SK-MEL-5 (cell line): ENCODE results near the gene HS3ST4. TPM values are rescaled to one million over a fixed set of nuclear protein-coding genes. Genes with fewer than 3 reads are reported as not detected.
A peak's percentile ranks its signal among the peaks of the same experiment; 100 is the strongest.
"Not testable (repeated sequence)": the region's sequence is repeated elsewhere in the genome, so short reads cannot be mapped to it uniquely, and the experiment has no call there.

Experiments
- DNase-seq: peaks from one replicate; pipeline ENCODE4 v3.0.0-alpha.2; 2016; ENCODE audit warnings: low read depth, low spot score
- in situ Hi-C: cut with HindIII; loops from 2 replicates; pipeline ENCODE4 v1.10.0; 2016; ENCODE audit warnings: low sequenced_read_pairs, high pct_unique_total_duplicates, low pct_unique_long_range_greater_than_20kb
- total RNA-seq: library from RNA; depleted of rRNA; stranded (reverse); fragments of >200 nt; shearing (Covaris generic); gene quantifications from 2 replicates; pipeline ENCODE4 v1.2.3, GENCODE V29; 2014

Gene HS3ST4
- total RNA-seq, 1 experiment from 2014 or later: not detected

- DNase-seq, in situ Hi-C loops: not testable (repeated sequence)
Measured at GRCh38 chr16:26098206-26098605, 406.4 kb downstream of the HS3ST4 start.

GRCh38 chr16:26102369-26102768, 410.6 kb downstream of the HS3ST4 start:
- no peak for DNase-seq
- in situ Hi-C loops: no loop called here

DNA sequence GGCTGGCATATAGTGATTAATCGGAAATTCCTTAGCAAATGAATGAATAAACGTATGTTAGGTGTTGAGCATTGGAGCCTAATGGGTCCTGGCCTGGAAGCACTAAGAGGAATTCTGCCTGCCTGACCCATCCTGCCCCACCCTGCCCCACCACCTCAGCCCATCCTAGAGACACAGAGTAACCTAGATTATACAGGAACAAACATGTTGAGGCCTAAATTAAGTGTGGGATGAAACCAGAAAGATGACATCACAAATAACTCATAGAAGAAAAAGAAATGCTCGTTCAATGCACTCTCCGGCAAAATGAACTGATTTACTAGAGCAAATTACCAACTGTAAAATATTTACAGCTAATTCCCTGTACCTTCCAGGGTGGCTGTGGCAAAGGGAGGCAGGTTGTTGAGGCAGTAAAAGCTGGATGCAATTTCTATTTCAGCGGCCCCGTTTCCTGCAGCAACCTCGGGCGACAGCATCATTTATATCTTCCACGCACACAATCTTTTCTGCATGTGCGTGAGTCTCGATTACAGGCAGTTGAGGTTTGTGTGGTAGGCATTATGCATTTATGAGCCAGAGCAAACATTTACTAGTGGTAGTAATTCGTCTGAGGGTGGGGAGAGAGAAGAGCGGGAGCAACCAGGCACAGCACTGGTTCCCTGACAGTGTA, 417.2 kb downstream of the HS3ST4 start:
- no peak for DNase-seq
- in situ Hi-C loops: no loop called here

DNA sequence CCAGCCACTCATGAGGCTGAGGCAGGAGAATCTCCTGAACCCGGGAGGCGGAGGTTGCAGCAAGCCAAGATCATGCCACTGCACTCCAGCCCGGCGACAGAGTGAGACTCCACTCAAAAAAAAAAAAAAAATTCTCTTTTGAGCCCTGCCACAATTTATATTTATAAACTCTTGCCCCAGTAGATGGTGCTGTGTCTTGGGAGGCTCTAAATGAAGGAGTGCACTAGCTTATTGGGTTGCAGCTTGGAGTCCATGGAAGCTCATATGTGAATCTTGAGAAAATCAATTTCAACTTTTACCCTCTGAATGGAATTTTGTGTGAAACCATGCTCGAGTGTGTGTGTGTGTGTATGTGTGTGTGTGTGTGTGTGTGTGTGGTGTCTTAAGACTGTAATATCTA, 420.1 kb downstream of the HS3ST4 start:
- peak; percentile 42 for DNase-seq

DNA sequence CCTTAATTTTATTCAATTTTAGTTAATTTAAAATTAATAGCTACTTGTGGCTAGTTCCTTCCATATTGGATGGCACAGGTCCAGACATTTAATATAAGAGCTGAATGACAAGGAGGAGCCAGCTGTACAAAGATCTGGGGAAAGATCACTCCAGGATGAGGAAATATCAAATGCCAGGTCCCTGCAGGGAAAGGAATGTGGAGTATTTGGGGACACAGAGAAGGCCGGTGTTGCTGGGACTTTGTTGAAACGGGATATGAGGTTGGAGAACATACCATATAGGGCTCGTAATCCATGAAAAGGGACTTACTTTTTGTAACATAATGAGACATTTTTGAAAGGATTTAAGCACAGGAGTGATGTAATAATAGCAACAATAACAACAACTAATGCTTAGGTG, 426.8 kb downstream of the HS3ST4 start:
- in situ Hi-C loops: no loop called here
- DNase-seq: no peak

More for the DNA sequence above, 420.1 kb downstream of the HS3ST4 start:
- in situ Hi-C loops: no loop called here

GRCh38 chr16:26120729-26121128, 429.0 kb downstream of the HS3ST4 start:
- in situ Hi-C loops: no loop called here
- DNase-seq: no peak

GRCh38 chr16:26128296-26128695, 436.5 kb downstream of the HS3ST4 start:
- no peak for DNase-seq
- in situ Hi-C loops: no loop called here

GRCh38 chr16:26129997-26130396, 438.2 kb downstream of the HS3ST4 start:
- in situ Hi-C loops: no loop called here
- DNase-seq: no peak

DNA sequence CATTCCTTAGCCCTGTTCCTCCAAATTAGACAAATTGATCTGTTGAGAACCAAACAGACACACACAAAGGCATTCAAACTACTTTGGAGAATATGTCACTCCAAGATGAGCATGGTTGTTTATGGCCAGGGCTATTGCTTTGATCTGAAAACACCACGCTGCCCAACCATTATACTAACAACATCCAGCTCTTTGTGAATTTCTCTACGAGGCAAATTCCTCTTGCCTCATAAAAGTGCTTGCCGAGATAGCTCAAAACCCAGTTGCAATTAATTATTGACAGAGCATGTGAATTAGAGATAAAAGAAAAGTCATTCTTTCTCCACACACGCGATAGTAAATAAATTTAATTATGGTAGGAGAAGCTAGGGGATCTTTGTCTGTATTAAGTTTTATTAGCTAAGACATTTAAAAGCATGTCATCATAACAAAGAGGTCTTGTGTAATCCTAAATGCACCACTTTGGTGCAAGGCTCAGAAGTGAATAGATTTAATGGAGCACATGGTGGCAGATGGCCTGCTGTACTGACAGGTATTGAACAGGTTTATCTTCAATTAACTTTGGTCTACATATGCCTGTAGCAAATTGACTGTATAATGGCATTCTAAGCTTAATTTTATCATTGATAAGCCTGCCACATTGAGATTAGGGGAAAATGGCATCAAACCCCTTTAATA, 441.8 kb downstream of the HS3ST4 start:
- in situ Hi-C loops: no loop called here
- no peak for DNase-seq

DNA sequence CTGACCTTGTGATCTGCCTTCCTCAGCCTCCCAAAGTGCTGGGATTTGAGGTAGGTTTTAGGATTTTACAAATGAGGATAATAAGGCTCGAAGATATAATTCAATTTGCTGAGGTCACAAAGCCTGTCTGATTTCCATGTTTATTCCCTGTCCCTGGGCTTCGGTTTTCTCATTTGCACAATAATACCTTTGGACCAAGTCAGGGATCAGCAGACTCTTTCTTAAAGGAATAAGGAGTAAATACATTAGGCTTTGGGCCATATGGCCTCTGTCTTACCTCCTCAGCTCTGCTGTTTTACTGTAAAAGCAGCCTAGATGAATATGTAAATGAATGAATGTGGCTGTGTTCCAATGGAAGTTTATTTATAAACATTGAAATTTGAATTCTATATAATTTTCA, 442.8 kb downstream of the HS3ST4 start:
- DNase-seq: no peak
- in situ Hi-C loops: no loop called here

DNA sequence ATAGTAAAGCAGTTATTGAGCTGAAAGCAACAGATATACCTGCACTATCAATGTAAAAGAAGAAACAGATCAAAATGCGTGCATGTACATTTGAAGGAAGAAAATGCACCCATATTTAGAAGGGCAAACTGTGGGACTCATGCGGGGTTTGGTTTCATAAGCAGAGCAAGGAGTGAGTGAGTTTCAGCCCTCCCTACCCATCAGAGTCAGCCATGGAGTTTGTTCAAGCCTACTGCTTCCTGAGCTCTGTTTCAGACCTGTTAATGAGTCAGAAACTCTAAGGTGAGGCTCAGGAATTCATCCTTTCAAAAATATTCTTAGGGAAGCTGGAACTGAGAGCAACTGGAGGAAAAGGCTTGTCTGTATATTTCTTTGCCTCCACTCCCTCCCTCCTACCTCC, 446.2 kb downstream of the HS3ST4 start:
- in situ Hi-C loops: no loop called here
- no peak for DNase-seq

DNA sequence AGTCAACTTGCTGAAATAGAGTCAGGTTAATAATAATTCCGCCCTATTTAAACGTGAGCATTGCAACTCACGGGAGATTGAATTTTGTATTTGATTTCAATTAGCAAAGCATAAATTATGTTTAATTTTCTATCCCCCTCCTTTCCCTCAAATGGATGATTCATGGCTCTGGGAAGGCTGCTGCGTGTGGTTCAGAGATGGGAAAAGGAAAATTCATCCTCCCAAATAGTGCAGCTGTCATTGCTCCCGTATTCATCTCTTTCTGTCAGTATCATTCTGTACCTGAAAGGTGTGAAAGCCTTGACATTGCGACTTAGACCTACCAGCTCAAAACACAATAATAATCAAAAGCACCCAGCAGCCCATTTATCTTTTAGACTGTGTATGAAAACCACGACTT, 447.3 kb downstream of the HS3ST4 start:
- in situ Hi-C loops: no loop called here
- DNase-seq: no peak

DNA sequence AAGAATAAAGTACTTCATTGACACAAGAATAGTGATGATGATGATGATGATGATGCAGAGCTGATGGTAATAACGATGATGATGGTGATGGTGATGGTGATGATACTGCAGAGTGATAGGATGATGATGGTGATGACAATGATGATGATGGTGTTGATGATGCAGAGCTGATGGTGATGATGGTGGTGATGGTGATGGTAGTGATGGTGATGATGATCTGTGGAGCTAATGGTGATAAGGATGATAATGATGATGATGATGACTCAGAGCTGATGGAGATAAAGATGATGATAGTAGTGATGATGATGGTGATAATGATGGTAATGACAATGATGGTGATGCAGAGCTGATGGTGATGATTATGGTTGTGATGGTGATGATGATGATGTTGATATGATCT, 448.1 kb downstream of the HS3ST4 start:
- in situ Hi-C loops: no loop called here
- no peak for DNase-seq

GRCh38 chr16:26149364-26150190, 457.8 kb downstream of the HS3ST4 start:
- DNase-seq: no peak
- in situ Hi-C loops: no loop called here

DNA sequence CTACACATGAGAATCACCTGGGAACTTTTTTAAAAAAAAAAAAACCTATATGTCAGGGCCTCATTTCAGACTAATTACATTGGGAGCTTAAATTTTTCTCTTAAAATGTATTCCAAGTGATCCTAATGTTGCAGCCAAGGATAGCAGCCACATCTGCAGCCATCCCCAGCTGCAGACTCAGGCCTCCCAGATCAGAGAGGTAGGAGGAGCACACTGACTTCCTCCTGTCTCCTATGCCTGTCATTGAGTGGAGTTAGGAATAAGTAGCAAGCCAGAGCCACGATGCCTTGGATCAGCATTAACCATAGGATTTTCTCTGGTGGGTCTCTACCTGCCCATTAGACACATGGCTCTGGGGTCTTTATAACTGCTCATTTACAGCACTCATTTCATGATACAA, 463.5 kb downstream of the HS3ST4 start:
- in situ Hi-C loops: no loop called here
- no peak for DNase-seq

GRCh38 chr16:26157319-26157718, 465.6 kb downstream of the HS3ST4 start:
- no peak for DNase-seq
- in situ Hi-C loops: no loop called here

- in situ Hi-C loops: no loop called here
Measured at GRCh38 chr16:26158142-26158759, 466.5 kb downstream of the HS3ST4 start.

DNA sequence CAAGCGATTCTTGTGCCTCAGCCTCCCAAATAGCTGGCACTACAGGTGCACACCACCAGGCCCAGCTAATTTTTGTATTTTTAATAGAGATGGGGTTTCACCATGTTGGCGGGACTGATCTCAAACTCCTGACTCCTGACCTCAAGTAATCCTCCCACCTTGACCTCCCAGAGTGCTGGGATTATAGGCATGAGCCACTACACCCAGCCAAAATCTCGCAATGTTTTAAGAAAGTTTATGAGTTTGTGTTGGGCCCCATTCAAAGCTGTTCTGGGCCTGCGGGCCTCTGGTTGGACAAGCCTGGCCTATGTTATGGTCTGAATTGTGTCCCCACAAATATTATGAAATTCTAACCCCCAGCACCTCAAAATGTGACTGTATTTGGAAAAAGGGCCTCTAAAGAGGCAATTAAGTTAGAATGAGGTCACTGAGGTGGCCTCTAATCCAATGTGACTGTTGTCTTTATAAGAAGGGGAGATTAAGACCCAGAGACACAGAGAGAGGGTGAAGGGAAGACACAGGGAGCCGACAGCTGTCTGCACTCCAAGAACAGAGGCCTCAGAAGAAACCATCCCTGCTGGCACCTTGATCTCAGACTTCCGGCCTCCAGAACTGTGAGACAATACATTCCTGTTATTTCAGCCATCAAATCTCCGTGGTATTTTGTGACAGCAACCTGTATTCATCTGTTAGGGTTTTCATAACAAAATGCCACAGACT, 469.9 kb downstream of the HS3ST4 start:
- in situ Hi-C loops: no loop called here
- DNase-seq: no peak

More at GRCh38 chr16:26158142-26158759, 466.5 kb downstream of the HS3ST4 start:
- DNase-seq: no peak
